ENCODE results near the gene ABCC2.

ABCC2 gene

DNA sequence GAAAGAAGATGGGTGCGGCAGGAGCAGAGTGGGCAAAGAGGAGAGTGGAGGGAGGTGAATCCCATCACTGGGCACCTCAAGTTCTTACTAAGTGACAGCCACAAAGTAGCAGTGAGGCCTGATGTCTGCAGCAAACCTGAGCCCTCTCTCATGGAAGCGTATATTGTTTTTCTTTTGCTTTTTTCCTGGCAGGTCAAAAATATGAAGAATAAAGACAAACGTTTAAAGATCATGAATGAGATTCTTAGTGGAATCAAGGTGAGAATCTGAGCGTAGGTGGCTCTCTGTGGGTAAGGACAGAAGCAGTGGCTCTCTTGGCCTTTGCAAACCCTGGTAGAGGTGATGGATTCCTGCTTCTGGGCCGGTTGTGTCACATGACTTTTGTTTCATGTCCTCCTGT, 22.8 kb downstream of the ABCC2 start:
- DNase-seq (ENCODE audit: low spot score) (no peak), ATAC-seq (ENCODE audit: low read depth) (no peak)
- H3K4me1 ChIP-seq (ENCODE audit: insufficient read depth, poor library complexity, severe bottlenecking): no peaks in the 10 kb centered on the region
- TF ChIP-seq, protein P1, sequence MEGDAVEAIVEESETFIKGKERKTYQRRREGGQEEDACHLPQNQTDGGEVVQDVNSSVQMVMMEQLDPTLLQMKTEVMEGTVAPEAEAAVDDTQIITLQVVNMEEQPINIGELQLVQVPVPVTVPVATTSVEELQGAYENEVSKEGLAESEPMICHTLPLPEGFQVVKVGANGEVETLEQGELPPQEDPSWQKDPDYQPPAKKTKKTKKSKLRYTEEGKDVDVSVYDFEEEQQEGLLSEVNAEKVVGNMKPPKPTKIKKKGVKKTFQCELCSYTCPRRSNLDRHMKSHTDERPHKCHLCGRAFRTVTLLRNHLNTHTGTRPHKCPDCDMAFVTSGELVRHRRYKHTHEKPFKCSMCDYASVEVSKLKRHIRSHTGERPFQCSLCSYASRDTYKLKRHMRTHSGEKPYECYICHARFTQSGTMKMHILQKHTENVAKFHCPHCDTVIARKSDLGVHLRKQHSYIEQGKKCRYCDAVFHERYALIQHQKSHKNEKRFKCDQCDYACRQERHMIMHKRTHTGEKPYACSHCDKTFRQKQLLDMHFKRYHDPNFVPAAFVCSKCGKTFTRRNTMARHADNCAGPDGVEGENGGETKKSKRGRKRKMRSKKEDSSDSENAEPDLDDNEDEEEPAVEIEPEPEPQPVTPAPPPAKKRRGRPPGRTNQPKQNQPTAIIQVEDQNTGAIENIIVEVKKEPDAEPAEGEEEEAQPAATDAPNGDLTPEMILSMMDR (IDR thresholded peaks at IDR 0.05; ENCODE audit: poor library complexity, severe bottlenecking): no peak
- no peaks in the 10 kb centered on the region for H3K27me3 ChIP-seq (ENCODE audit: insufficient read depth, poor library complexity, severe bottlenecking)
- H3K36me3 ChIP-seq (ENCODE audit: low read depth): no peaks in the 10 kb centered on the region
- no peak overlapping the region for H3K4me3 ChIP-seq (ENCODE audit: severe bottlenecking)
- no peak overlapping the region for H3K27ac ChIP-seq (ENCODE audit: poor library complexity, severe bottlenecking)
- H3K9me3 ChIP-seq (ENCODE audit: severe bottlenecking): no peaks in the 10 kb centered on the region

DNA sequence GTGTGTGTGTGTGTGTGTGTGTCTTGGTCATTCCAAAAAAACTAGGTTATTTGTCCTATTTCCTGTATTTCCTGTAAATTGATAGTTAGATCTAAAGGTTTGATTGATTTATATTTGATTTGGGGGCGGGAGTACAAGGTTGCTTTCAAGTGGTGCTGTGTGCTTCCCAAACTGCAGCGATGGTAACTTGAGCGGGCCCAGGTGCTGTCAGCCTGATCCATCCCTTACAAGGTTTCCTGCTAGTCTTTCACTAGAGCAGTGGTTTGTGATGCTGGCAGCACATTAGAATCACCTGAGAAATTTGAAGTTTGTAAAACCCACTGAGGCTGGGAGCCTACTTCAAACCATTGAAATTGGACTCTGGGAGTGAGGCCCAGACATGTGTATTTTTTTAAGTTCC, 23.7 kb downstream of the ABCC2 start:
- ATAC-seq (ENCODE audit: low read depth) (no peak), DNase-seq (ENCODE audit: low spot score) (no peak)
- Histone ChIP-seq H3K27me3 (ENCODE audit: insufficient read depth, poor library complexity, severe bottlenecking) (no peaks in the 10 kb centered on the region), H3K27ac (ENCODE audit: poor library complexity, severe bottlenecking) (no peak overlapping the region), H3K9me3 (ENCODE audit: severe bottlenecking) (no peaks in the 10 kb centered on the region), H3K4me1 (ENCODE audit: insufficient read depth, poor library complexity, severe bottlenecking) (no peaks in the 10 kb centered on the region), H3K36me3 (ENCODE audit: low read depth) (no peaks in the 10 kb centered on the region), H3K4me3 (ENCODE audit: severe bottlenecking) (no peak overlapping the region)
- TF ChIP-seq, protein P1 (IDR thresholded peaks at IDR 0.05; ENCODE audit: poor library complexity, severe bottlenecking): no peak

DNA sequence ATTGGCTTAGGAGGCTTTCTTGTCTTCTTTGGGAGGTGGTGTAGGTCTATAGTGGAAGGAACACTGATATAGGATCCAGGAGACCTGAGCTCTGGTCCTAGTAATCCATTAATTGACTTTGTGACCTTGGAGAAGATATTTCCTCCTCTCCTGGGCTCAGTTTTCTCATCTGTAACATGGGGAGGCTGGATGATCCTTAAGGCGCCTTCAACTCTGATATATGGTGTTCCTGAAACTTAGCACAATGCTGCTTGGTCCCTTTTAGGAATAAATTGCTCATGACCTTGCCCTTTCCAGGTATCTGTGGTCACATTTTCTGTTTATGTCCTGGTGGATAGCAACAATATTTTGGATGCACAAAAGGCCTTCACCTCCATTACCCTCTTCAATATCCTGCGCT, 25.3 kb downstream of the ABCC2 start:
- Histone ChIP-seq H3K36me3 (ENCODE audit: low read depth) (no peaks in the 10 kb centered on the region), H3K4me1 (ENCODE audit: insufficient read depth, poor library complexity, severe bottlenecking) (no peaks in the 10 kb centered on the region), H3K27me3 (ENCODE audit: insufficient read depth, poor library complexity, severe bottlenecking) (no peaks in the 10 kb centered on the region), H3K9me3 (ENCODE audit: severe bottlenecking) (no peaks in the 10 kb centered on the region), H3K4me3 (ENCODE audit: severe bottlenecking) (no peak overlapping the region), H3K27ac (ENCODE audit: poor library complexity, severe bottlenecking) (no peak overlapping the region)
- no peak for ATAC-seq (ENCODE audit: low read depth)
- TF ChIP-seq, protein P1 (IDR thresholded peaks at IDR 0.05; ENCODE audit: poor library complexity, severe bottlenecking): no peak
- no peak for DNase-seq (ENCODE audit: low spot score)

DNA sequence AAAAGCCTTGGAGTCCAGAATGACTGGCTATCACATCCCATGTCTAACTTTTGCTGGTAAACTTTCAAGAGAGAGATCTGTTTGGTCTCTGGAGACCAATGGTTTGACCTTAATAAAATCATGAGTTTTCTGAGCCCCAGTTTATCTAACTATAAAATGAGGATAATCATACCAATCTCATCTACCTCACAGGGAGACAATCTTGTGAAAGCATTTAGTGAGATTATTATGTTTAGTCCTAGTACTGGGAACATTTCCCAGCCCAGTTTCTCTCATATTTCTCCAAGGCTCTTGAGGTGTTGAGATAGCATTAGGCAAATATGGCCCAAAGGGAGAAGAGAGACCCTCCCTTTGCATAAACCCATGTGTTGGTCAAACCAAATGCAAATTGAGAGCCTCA, 25.8 kb downstream of the ABCC2 start:
- DNase-seq (ENCODE audit: low spot score) (no peak), ATAC-seq (ENCODE audit: low read depth) (no peak)
- Histone ChIP-seq H3K36me3 (ENCODE audit: low read depth) (no peaks in the 10 kb centered on the region), H3K9me3 (ENCODE audit: severe bottlenecking) (no peaks in the 10 kb centered on the region), H3K4me3 (ENCODE audit: severe bottlenecking) (no peak overlapping the region), H3K4me1 (ENCODE audit: insufficient read depth, poor library complexity, severe bottlenecking) (no peaks in the 10 kb centered on the region), H3K27me3 (ENCODE audit: insufficient read depth, poor library complexity, severe bottlenecking) (no peaks in the 10 kb centered on the region), H3K27ac (ENCODE audit: poor library complexity, severe bottlenecking) (no peak overlapping the region)
- TF ChIP-seq, protein P1 (IDR thresholded peaks at IDR 0.05; ENCODE audit: poor library complexity, severe bottlenecking): no peak

DNA sequence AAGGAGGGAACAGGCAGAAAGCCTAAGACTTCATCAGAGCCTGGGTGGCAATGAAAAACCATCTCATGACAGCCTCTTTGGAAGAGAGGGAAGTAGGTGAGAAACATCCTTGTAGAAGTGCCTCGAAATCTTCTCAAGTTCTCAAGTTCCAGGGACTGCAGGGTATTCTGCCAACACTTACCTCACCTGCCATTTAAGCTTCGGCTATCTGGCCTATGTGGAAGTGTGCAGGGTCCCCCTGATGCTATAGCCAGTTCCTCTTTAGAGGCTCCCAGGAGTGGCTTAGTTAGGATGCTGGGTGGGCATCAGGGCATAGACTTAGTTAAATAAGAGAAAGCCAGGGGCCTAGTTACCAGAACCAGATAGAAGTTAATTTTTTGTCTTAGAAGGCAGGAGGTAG, 27.0 kb downstream of the ABCC2 start:
- no peaks in the 10 kb centered on the region for H3K36me3 ChIP-seq (ENCODE audit: low read depth)
- no peak overlapping the region for H3K27ac ChIP-seq (ENCODE audit: poor library complexity, severe bottlenecking)
- DNase-seq (ENCODE audit: low spot score): no peak
- H3K27me3 ChIP-seq (ENCODE audit: insufficient read depth, poor library complexity, severe bottlenecking): no peaks in the 10 kb centered on the region
- H3K4me1 ChIP-seq (ENCODE audit: insufficient read depth, poor library complexity, severe bottlenecking): no peaks in the 10 kb centered on the region
- TF ChIP-seq, protein P1 (IDR thresholded peaks at IDR 0.05; ENCODE audit: poor library complexity, severe bottlenecking): no peak
- ATAC-seq (ENCODE audit: low read depth): no peak
- no peaks in the 10 kb centered on the region for H3K9me3 ChIP-seq (ENCODE audit: severe bottlenecking)
- no peak overlapping the region for H3K4me3 ChIP-seq (ENCODE audit: severe bottlenecking)

All from RWPE2 (cell line).